A673 (cell line): ENCODE data around the gene JCHAIN.

Experiments
- EZH2 ChIP-seq: fragments of 200-600 bp; sonication (generic); IDR thresholded peaks from 2 replicates; pipeline ENCODE4 v1.6.1; 2017; ENCODE audit warnings: borderline replicate concordance, low read depth, mild to moderate bottlenecking, mixed read lengths, antibody characterized with exemption, low read length; ENCODE audit not compliant: poor library complexity, severe bottlenecking
- TF ChIP-seq, protein P1 (sequence below): fragments of 300-800, 200-600 bp; sonication (generic); conservative IDR thresholded peaks from 2 replicates; pipeline ENCODE4 v1.5.1; 2017; ENCODE audit warnings: low read depth, mild to moderate bottlenecking, antibody characterized with exemption, low read length, moderate library complexity, mixed read lengths

GRCh38 chr4:70704931-70705182 is 38.5 kb upstream of the JCHAIN start:
- TF ChIP-seq, protein P1, sequence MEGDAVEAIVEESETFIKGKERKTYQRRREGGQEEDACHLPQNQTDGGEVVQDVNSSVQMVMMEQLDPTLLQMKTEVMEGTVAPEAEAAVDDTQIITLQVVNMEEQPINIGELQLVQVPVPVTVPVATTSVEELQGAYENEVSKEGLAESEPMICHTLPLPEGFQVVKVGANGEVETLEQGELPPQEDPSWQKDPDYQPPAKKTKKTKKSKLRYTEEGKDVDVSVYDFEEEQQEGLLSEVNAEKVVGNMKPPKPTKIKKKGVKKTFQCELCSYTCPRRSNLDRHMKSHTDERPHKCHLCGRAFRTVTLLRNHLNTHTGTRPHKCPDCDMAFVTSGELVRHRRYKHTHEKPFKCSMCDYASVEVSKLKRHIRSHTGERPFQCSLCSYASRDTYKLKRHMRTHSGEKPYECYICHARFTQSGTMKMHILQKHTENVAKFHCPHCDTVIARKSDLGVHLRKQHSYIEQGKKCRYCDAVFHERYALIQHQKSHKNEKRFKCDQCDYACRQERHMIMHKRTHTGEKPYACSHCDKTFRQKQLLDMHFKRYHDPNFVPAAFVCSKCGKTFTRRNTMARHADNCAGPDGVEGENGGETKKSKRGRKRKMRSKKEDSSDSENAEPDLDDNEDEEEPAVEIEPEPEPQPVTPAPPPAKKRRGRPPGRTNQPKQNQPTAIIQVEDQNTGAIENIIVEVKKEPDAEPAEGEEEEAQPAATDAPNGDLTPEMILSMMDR, result no peak
- TF ChIP-seq EZH2, result no peak
